WERI-Rb-1 (cell line): ENCODE measurements around the gene SPA17.
A peak's percentile ranks its signal among the peaks of the same experiment; 100 is the strongest.

Experiments used
- DNase-seq: peaks from one replicate; pipeline ENCODE4 v3.0.0-alpha.2; 2020
- H3K27ac ChIP-seq: fragments of 250-450 bp; sonication (Bioruptor Pico); 2 replicates; pipeline ENCODE4 v1.5.1; 2020; ENCODE audit warnings: mild to moderate bottlenecking, moderate library complexity
- H3K27me3 ChIP-seq: fragments of 250-450 bp; sonication (Bioruptor Pico); 2 replicates; pipeline ENCODE4 v1.5.1; 2021; ENCODE audit warnings: mild to moderate bottlenecking, low read depth, moderate library complexity; ENCODE audit not compliant: insufficient read depth, severe bottlenecking
- H3K36me3 ChIP-seq: fragments of 250-450 bp; sonication (Bioruptor Pico); 2 replicates; pipeline ENCODE4 v1.5.1; 2020; ENCODE audit warnings: mild to moderate bottlenecking, moderate library complexity
- H3K4me3 ChIP-seq: 2 replicates; pipeline ENCODE4 v1.5.1; 2011; ENCODE audit warnings: low read depth, mild to moderate bottlenecking, control low read depth, low read length
- H3K9me3 ChIP-seq: fragments of 250-450 bp; sonication (Bioruptor Pico); 2 replicates; pipeline ENCODE4 v1.5.1; 2021; ENCODE audit warnings: mild to moderate bottlenecking, moderate library complexity; ENCODE audit not compliant: severe bottlenecking
- CTCF ChIP-seq: IDR thresholded peaks from 2 replicates; pipeline ENCODE4 v1.5.1; 2011; ENCODE audit warnings: low read depth, mild to moderate bottlenecking, control low read depth, inconsistent platforms, low read length

The SPA17 gene

DNA sequence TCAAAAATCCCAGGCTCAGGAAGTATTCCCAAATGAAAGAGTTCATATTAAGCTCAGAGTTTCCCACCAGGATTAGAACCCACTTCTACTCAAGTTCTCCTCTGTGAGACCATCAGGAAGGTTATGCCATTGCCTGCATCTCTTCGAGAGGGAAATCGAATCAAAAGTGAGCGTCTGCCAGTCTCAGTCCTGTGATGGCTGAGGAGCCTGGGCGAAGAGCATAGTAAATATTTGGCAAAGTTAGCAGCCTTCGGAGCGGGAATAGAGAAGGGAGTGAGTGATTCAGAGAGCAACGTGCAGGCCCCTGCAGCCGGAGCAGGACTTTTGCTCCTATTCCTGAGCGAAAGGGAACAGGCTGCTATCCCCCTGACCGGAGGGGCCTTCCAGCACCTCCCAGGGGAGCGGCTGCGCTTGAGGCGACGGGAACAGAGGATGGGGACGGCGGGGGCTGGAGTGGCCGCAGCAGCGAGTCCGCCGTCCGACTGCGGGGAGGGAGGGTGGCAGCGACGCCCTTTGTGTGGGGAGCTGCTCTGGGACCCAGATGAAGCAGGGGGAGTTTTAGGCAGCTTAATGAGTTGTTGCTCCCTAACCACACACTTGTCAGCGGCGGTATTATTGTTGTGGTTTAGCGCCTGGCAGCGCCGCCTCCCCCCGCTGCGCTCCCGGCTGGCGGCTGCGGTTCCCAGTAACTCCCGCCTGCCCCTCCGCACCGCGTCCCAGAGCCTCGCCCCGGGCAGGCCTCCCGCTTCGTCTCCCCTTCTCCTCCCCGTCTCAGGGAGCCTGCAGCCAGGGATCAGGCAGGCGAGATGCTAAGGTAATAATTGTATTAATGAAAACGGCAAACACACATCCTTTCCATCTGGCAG is 44.3 kb downstream of the SPA17 start:
- Histone ChIP-seq H3K27ac (no peak overlapping the region), H3K27me3 (no peaks in the 10 kb centered on the region)
- DNase-seq, result peak; percentile 22

DNA sequence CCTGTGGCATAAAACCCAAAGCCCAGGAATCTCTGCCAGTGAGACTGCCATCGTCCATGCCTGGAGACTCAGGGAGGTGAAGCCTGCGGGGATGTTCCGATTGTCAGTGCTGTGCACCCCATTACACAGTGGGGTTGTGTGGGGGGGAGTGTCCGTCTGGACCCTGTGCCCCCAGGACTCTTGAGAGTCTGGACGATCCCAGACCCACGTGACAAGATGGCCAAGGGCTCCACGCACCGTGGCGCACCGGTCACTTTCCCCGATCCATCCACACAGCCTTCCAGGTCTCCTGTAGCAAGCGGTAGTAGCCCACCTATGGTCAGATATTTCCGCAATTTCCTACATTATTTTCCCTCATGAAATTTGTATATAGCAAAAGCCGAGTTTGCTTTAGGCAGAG is 45.1 kb downstream of the SPA17 start:
- no peaks in the 10 kb centered on the region for H3K27me3 ChIP-seq
- DNase-seq, result no peak
- no peaks in the 10 kb centered on the region for H3K9me3 ChIP-seq
- H3K4me3 ChIP-seq, result peak overlapping the region; percentile 42; the same call in 1 of the 2 replicates
- H3K27ac ChIP-seq, result no peak overlapping the region
- H3K36me3 ChIP-seq, result no peaks in the 10 kb centered on the region
- no peak for TF ChIP-seq CTCF

More for the DNA sequence above, 44.3 kb downstream of the SPA17 start:
- Histone ChIP-seq H3K36me3 (no peaks in the 10 kb centered on the region), H3K4me3 (peak overlapping the region; percentile 42), H3K9me3 (no peaks in the 10 kb centered on the region)
- no peak for TF ChIP-seq CTCF

GRCh38 chr11:124719534-124719933 is 45.8 kb downstream of the SPA17 start:
- TF ChIP-seq CTCF, result no peak
- no peaks in the 10 kb centered on the region for H3K36me3 ChIP-seq
- no peaks in the 10 kb centered on the region for H3K27me3 ChIP-seq
- H3K9me3 ChIP-seq, result no peaks in the 10 kb centered on the region
- H3K27ac ChIP-seq, result no peak overlapping the region
- no peak overlapping the region for H3K4me3 ChIP-seq
- no peak for DNase-seq

DNA sequence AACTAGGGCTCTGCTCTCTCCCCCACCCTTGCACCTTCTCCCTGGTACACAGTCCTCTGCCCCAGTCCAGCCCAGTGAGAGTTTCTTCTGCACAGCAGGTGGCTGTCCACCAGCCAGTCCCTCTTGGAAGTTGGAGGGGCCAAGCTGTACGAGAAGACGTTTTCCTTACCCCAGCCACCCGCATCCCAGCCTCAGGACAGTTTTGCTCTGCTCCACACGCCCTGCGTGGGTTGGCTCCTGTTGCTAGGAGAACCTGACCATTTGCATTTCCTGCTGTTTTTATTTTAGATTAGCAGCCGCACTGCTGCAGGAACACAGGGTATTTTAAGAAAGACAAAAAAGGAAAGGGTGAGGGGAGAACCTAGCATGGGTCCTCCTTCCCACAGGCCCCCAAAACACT is 48.5 kb downstream of the SPA17 start:
- H3K9me3 ChIP-seq, result no peaks in the 10 kb centered on the region
- no peaks in the 10 kb centered on the region for H3K27me3 ChIP-seq
- H3K4me3 ChIP-seq, result no peak overlapping the region
- H3K27ac ChIP-seq, result no peak overlapping the region
- DNase-seq, result no peak
- H3K36me3 ChIP-seq, result no peaks in the 10 kb centered on the region
- no peak for TF ChIP-seq CTCF

DNA sequence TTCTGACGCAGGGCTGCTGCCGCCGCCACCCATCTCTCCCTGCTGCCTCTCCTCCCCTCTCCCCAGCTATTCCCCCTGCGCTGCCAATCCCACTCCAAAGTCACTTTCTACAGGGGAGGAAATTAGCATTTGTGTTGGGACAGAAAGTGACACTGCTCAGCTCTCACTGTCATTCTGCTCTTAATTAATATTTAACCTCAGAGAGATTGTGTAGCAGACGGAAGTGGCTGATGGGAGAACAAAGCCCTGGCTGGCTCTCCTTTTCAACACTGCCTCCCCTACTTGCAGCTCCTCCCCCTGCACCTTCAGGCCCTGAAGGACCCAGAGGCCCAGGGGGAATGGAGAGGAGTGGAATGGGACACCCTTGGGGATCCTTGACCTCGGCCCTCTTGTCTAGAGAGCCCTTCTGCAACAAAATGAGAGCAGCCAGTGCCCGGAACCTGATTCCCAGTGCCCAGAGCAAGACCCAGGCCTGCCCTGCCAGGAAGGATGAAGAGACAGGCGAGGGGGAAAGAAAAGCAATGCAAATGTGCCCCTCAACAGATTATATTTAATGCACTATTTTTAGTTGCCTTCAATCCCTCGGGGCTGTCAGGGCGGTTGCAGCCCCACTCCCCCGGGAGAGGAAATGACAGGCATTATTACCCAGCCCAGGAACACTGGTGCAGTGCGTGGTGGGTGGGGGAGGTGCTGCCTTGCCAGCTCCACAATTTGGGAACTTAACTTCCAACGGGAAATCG is 51.4 kb downstream of the SPA17 start:
- Histone ChIP-seq H3K36me3 (no peaks in the 10 kb centered on the region), H3K27ac (no peak overlapping the region), H3K4me3 (no peak overlapping the region), H3K9me3 (no peaks in the 10 kb centered on the region), H3K27me3 (no peaks in the 10 kb centered on the region)
- DNase-seq, result no peak
- no peak for TF ChIP-seq CTCF
